Stomach (tissue), 4 donors: Measurements from ENCODE around the gene CARS1.

ENCODE experiments used
- EP300 ChIP-seq: sonication (generic); formaldehyde crosslinking; IDR thresholded peaks from one replicate; pipeline ENCODE4 v1.6.1; 2017; ENCODE audit warnings: antibody characterized with exemption
- POLR2A ChIP-seq, 4 donors: fragments of 450-650 bp; IDR thresholded peaks; one replicate each; pipeline ENCODE4 v1.6.1; 2016; ENCODE audit warnings: antibody characterized with exemption in 4 of 4, control low read depth in 2 of 4, mild to moderate bottlenecking in 1 of 4, moderate library complexity in 1 of 4
- POLR2AphosphoS5 ChIP-seq, 3 donors: sonication (generic); formaldehyde crosslinking; IDR thresholded peaks; one replicate each; pipeline ENCODE4 v1.6.1; 2016; ENCODE audit warnings: antibody characterized with exemption in 3 of 3
- TF ChIP-seq, protein P1 (sequence below), 7 experiments: fragments of 450-650 bp in 4 of 7; fragments of 200-600 bp in 3 of 7; sonication (generic) in 3 of 7; IDR thresholded peaks; one replicate each; pipeline ENCODE4 v1.5.1; 2016 to 2019; ENCODE audit warnings: antibody characterized with exemption in 7 of 7, control low read depth in 2 of 7, mild to moderate bottlenecking in 1 of 7

DNA sequence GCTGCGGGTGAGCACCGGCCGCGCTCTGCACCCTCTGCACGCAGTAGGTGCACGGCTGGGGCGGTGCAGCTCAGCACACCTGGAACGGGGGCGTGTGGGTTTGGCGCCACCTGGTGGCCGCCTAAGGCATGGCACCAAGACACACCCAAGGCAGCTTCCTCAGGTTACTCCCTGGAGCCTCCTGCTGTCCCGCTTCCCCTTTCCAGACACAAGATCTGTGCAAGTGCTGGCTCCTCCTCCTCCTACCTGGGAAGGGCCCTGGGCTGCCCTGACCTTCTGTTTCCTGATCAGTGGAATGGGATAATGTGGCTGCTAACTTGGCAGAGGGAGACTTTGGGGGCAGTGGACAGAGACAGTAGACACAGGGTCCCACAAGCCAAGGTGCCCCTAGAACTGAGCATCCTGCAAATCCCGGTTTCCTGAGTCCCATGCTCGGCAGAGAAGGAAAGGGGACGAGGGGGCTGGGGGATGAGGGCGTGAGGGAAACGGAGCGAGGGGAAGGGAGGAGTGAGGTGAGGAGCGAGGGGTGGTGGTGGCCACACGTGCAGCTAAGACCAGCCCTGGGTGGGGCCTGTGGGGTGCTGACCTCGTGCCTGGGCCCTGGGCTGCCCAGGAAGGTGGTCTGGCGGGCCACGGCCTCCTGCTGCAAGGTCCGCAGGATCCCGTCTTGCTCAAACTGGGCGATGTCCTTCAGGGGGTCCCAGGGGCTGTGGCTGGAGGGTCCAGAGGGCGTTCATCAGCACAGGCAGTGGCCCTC, 34.8 kb upstream of the CARS1 start:
- peak in 1 of 3 donors; percentile 20 for TF ChIP-seq POLR2AphosphoS5 (IDR thresholded peaks at IDR 0.05)
- TF ChIP-seq, protein P1, sequence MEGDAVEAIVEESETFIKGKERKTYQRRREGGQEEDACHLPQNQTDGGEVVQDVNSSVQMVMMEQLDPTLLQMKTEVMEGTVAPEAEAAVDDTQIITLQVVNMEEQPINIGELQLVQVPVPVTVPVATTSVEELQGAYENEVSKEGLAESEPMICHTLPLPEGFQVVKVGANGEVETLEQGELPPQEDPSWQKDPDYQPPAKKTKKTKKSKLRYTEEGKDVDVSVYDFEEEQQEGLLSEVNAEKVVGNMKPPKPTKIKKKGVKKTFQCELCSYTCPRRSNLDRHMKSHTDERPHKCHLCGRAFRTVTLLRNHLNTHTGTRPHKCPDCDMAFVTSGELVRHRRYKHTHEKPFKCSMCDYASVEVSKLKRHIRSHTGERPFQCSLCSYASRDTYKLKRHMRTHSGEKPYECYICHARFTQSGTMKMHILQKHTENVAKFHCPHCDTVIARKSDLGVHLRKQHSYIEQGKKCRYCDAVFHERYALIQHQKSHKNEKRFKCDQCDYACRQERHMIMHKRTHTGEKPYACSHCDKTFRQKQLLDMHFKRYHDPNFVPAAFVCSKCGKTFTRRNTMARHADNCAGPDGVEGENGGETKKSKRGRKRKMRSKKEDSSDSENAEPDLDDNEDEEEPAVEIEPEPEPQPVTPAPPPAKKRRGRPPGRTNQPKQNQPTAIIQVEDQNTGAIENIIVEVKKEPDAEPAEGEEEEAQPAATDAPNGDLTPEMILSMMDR (IDR thresholded peaks at IDR 0.05), result peak in 6 of 7 experiments; percentile 41 to 100 (median 98)
- TF ChIP-seq EP300, result no peak
- no peak for TF ChIP-seq POLR2A (IDR thresholded peaks at IDR 0.05)
